Central memory CD8-positive, alpha-beta T cell (primary cell): ENCODE measurements around the gene ANKS1A.

ENCODE experiments used
- ATAC-seq: fragments of 150-1000 bp; cut with Tn5 transposase; replicated peaks from 2 replicates; pipeline ENCODE4 v1.10.0; 2022; ENCODE audit warnings: mild to moderate bottlenecking, moderate FRiP score, moderate number of reproducible peaks; ENCODE audit not compliant: poor library complexity, severe bottlenecking; ENCODE audit errors: extremely low read depth
- DNase-seq, 2 donors: peaks; one replicate each; pipeline ENCODE4 v3.0.0; 2021; ENCODE audit warnings: low spot score in 2 of 2
- H3K27ac Mint-ChIP-seq: one replicate; pipeline ENCODE4 v1.8.0; 2022; ENCODE audit warnings: low read depth, mild to moderate bottlenecking, moderate library complexity, mixed read lengths
- H3K27me3 Mint-ChIP-seq: one replicate; pipeline ENCODE4 v1.8.0; 2022; ENCODE audit warnings: mixed read lengths
- H3K36me3 Mint-ChIP-seq: one replicate; pipeline ENCODE4 v1.8.0; 2022; ENCODE audit warnings: mild to moderate bottlenecking, moderate library complexity, mixed read lengths; ENCODE audit not compliant: insufficient read depth
- H3K4me1 Mint-ChIP-seq: one replicate; pipeline ENCODE4 v1.8.0; 2022; ENCODE audit warnings: mixed read lengths
- H3K4me3 Mint-ChIP-seq: one replicate; pipeline ENCODE4 v1.8.0; 2022; ENCODE audit warnings: mild to moderate bottlenecking, moderate library complexity, mixed read lengths
- H3K9me3 Mint-ChIP-seq: one replicate; pipeline ENCODE4 v1.8.0; 2022; ENCODE audit warnings: mixed read lengths

The ANKS1A gene

DNA sequence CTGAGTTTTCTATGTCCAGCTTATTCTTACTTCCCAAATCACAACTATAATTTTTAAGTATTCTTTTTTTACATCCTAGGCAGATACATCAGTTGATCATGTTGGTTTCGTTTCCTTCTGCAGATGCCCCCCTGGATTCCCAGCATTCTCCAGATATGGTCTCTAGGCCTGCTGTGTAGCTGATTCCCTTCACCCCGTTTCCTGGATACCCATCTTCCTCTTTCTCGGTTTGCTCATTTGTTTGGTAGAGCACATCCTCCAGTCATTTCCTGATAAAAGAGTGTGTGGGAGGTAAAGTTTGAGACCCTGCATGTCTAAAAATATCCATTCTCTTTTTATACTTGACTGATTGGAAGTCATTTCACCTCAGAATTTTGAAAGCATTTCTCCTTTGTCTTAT, 66.4 kb downstream of the ANKS1A start:
- Mint-ChIP-seq H3K36me3 (peaks cover 1% of the 10 kb centered on the region), H3K27ac (no peak overlapping the region), H3K9me3 (no peaks in the 10 kb centered on the region), H3K4me3 (no peak overlapping the region), H3K27me3 (no peaks in the 10 kb centered on the region), H3K4me1 (no peaks in the 10 kb centered on the region)
- ATAC-seq (no peak), DNase-seq (no peak)

DNA sequence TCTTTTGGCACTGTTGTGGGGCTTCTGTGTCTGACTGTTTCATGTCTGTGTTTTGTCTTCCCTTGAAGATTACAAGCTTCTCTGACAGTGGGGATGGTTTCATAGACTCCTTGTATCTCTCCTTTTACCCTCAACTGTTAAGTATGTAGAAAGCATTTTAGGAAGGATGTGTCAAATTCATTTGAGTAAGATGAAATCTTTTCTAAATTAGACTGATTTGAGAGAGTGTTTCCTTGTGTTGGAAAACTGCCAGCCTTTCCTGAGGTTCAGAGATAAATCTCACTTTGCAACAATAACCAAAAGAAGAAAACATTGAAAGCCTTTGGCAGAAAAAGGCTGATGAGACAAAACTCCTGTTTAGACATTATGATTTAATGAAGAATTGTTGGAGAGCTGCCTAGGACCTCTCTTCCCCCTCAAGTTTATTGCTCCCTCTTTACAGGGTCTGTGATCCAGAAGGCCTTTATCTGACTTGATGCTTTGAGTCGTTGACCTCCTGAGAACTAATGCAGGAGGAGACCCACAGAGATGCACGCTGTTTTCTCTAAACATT, 68.3 kb downstream of the ANKS1A start:
- ATAC-seq: no peak
- Mint-ChIP-seq H3K9me3 (no peaks in the 10 kb centered on the region), H3K36me3 (peaks cover 1% of the 10 kb centered on the region), H3K4me1 (no peaks in the 10 kb centered on the region), H3K4me3 (no peak overlapping the region), H3K27ac (no peak overlapping the region), H3K27me3 (no peaks in the 10 kb centered on the region)
- no peak for DNase-seq

DNA sequence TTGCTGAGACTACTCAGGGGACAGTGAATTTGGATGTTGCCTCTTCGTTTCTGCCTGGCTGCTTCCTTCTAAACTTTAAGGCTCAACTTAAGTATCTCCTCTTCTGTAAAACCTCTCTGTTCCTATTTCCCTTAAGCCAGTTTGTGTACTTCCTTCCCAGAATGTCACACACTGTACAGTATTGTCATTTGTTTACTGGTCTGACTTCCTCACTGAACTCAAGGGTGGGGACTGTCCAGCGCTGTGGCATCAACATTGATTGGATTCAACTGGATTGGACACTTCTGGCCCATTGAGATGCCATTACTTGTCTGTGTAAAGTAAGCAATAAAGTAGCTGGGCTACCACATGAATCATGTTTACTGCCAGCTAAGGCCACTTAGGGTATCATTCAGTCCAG, 69.7 kb downstream of the ANKS1A start:
- no peaks in the 10 kb centered on the region for H3K27me3 Mint-ChIP-seq
- peaks cover 1% of the 10 kb centered on the region for H3K36me3 Mint-ChIP-seq
- H3K9me3 Mint-ChIP-seq: no peaks in the 10 kb centered on the region
- no peak overlapping the region for H3K27ac Mint-ChIP-seq
- no peaks in the 10 kb centered on the region for H3K4me1 Mint-ChIP-seq
- no peak overlapping the region for H3K4me3 Mint-ChIP-seq
- no peak for DNase-seq
- ATAC-seq: no peak

DNA sequence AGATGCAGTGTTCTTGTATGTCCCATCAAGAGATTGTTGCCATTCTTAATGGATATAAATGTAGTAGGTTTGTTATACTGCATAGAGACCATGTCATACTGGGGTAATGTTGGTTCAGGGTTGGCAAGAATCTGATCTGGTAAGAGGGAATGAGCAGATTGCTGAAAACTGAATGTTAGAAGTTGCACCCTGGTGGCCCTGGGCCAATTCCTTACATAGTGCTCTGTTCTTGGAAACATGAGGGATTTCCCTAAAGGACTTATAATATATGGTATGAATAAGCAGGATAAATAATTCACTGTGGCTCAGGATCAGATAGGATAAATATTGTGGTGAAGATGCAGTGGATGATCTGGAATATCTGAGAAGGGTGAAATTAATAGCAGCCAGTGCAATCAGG, 70.2 kb downstream of the ANKS1A start:
- DNase-seq (no peak), ATAC-seq (no peak)
- H3K36me3 Mint-ChIP-seq: peaks cover 1% of the 10 kb centered on the region
- no peaks in the 10 kb centered on the region for H3K27me3 Mint-ChIP-seq
- no peaks in the 10 kb centered on the region for H3K9me3 Mint-ChIP-seq
- H3K4me1 Mint-ChIP-seq: no peaks in the 10 kb centered on the region
- H3K27ac Mint-ChIP-seq: no peak overlapping the region
- no peak overlapping the region for H3K4me3 Mint-ChIP-seq

DNA sequence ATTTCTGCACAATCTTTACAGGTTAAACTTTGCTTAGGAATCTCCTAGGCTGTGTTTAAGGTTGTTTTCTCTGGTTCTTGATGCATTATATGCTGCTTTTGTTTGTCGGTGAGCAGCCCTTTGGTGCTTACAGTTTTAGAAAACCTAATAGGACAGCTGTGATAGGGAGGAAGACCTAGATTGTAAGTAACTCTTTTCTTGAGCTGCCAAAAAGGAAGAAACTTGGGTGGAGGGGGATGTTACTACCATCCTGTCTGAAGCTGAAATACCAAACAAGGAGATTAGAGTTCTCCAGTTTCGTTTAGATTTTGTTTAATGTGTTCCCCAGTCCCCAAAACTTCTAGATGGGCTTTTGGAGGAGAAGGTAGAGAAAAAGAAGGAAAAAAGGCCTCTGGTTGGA, 72.0 kb downstream of the ANKS1A start:
- no peaks in the 10 kb centered on the region for H3K9me3 Mint-ChIP-seq
- H3K4me3 Mint-ChIP-seq: no peak overlapping the region
- ATAC-seq (no peak), DNase-seq (no peak)
- H3K36me3 Mint-ChIP-seq: peaks cover 1% of the 10 kb centered on the region
- H3K27me3 Mint-ChIP-seq: no peaks in the 10 kb centered on the region
- H3K4me1 Mint-ChIP-seq: no peaks in the 10 kb centered on the region
- H3K27ac Mint-ChIP-seq: no peak overlapping the region

DNA sequence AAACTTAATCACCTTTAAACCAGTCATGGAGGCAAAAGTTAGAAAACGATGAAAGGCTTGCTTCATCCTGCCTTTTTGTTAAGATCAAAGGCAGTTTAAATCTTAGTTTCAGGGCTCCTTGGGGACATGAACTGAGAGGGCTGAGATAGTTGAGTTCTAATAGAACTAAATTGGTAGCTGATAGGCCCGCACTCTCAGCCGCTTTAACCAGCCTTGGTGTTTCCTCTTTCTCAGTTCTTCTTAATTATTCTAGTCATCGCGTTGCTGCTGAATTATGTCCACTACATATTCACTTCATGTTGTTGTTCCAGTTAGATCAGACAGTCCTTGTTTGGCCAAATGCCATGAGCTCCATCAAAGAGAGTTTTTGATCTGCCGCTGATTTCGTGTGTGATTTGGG, 72.5 kb downstream of the ANKS1A start:
- DNase-seq (no peak), ATAC-seq (no peak)
- no peak overlapping the region for H3K27ac Mint-ChIP-seq
- H3K4me3 Mint-ChIP-seq: no peak overlapping the region
- no peaks in the 10 kb centered on the region for H3K36me3 Mint-ChIP-seq
- no peaks in the 10 kb centered on the region for H3K27me3 Mint-ChIP-seq
- no peaks in the 10 kb centered on the region for H3K9me3 Mint-ChIP-seq
- H3K4me1 Mint-ChIP-seq: no peaks in the 10 kb centered on the region

DNA sequence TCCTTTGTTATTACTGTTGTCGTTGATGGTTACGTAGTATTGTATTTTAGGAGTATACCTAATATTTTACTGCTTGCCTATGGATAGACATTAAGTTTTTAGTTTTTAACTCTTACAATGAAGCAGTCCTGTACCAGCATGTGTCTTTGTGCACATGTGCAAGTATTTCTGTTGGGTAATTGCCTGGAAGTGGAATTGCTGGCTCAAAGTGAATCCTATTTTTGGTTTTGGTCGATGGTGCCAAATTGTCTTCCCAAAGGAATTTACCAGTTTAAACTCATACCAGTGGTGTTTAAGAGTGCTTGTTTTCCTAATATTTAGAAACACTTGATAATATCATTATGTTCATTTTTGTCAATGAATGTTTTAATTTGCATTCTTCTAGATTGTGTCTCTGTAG, 75.5 kb downstream of the ANKS1A start:
- no peaks in the 10 kb centered on the region for H3K36me3 Mint-ChIP-seq

DNA sequence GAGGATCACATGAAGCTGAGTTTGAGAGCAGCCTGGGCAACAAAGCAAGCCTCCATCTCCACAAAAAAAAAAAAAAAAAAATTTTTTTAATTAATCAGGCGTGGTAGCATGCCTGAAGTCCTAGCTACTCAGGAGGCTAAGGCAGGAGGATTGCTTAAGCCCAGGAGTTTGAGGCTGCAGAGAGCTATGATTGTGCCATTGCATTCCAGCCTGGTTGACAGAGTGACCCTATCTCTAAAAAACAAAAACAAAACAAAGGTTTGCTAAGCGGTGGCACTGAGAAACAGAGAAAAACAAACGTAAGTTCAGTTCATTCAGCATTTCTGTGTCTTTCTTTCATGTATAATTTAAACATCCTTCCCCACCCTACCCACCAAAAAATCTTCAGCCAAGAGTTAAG, 78.4 kb downstream of the ANKS1A start:
- H3K27ac Mint-ChIP-seq: no peak overlapping the region
- H3K9me3 Mint-ChIP-seq: no peaks in the 10 kb centered on the region
- peaks cover 11% of the 10 kb centered on the region for H3K36me3 Mint-ChIP-seq
- no peaks in the 10 kb centered on the region for H3K27me3 Mint-ChIP-seq
- H3K4me3 Mint-ChIP-seq: no peak overlapping the region
- H3K4me1 Mint-ChIP-seq: no peaks in the 10 kb centered on the region
- no peak for DNase-seq
- ATAC-seq: no peak

More for the DNA sequence above, 75.5 kb downstream of the ANKS1A start:
- H3K9me3 Mint-ChIP-seq: no peaks in the 10 kb centered on the region
- H3K27ac Mint-ChIP-seq: no peak overlapping the region
- ATAC-seq (no peak), DNase-seq (no peak)
- H3K4me3 Mint-ChIP-seq: no peak overlapping the region
- H3K27me3 Mint-ChIP-seq: no peaks in the 10 kb centered on the region
- no peaks in the 10 kb centered on the region for H3K4me1 Mint-ChIP-seq

DNA sequence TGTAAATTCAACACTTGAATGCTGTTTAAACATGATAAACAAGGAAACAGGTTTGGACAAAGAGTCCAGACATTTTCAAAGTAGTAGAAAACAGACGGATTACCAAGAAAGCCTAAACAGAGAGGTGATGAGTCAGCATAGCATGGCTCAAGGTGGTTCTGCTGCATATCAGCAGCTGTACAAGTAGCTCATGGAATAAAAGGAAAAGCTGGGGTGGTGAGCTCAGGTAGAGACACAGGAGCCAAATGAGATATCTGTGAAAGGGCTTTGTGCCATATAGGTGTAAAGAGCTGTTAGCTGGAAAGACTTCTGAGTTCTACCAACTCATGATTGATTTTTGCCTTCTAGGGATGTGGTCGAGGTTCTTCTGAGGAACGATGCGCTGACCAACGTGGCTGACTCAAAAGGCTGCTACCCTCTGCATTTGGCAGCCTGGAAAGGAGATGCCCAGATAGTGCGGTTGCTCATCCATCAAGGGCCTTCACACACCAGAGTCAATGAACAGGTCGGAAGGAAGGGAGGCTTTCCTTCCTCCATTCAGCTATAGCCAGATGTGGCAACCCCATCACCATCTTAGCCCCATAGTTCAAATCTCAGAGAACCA, 80.7 kb downstream of the ANKS1A start:
- Mint-ChIP-seq H3K9me3 (no peaks in the 10 kb centered on the region), H3K4me3 (no peak overlapping the region)
- no peak for DNase-seq

DNA sequence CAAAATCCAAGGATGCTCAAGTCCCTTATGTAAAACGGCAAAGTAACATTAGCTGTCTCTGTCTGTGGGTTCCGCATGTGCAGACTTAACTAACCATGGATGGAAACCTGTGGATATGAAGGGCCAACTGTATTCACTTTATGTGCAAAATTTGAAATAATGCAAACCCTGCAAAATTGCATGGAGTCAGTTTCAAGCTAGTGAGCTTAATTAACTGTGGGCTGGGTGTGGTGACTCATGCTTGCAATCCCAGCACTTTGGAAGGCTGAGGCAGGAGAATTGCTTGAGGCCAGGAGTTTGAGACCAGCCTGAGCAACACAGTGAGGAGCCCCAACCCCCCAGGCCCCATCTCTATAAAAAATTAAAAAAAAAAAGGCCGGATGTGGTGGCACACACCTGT, 81.4 kb downstream of the ANKS1A start:
- H3K27ac Mint-ChIP-seq: no peak overlapping the region
- no peak overlapping the region for H3K4me3 Mint-ChIP-seq
- H3K9me3 Mint-ChIP-seq: no peaks in the 10 kb centered on the region
- no peaks in the 10 kb centered on the region for H3K27me3 Mint-ChIP-seq
- no peaks in the 10 kb centered on the region for H3K4me1 Mint-ChIP-seq
- no peak for ATAC-seq
- peaks cover 11% of the 10 kb centered on the region for H3K36me3 Mint-ChIP-seq
- DNase-seq: no peak

More for the DNA sequence above, 80.7 kb downstream of the ANKS1A start:
- Mint-ChIP-seq H3K27ac (no peak overlapping the region), H3K27me3 (no peaks in the 10 kb centered on the region), H3K36me3 (peaks cover 11% of the 10 kb centered on the region), H3K4me1 (no peaks in the 10 kb centered on the region)
- ATAC-seq: no peak

DNA sequence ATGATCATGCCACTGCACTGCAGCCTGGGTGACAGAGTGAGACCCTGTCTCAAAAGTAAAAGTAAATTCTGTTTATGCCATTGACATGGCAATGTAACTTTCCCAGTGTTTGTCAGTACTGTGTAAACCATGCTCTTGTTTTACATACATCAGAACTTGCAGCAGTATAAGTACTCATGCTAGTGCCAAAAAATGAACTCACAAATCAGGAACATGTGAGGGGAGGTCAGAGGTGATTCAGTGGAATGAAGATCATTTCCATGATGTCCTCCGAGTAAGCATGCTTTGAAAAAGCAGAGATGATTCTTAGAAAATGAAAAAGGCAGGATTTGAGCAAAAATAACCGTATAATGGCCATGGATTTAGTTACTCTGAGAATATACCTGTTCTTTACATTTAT, 81.9 kb downstream of the ANKS1A start:
- Mint-ChIP-seq H3K27me3 (no peaks in the 10 kb centered on the region), H3K4me1 (no peaks in the 10 kb centered on the region), H3K4me3 (no peak overlapping the region), H3K27ac (no peak overlapping the region), H3K36me3 (peaks cover 11% of the 10 kb centered on the region), H3K9me3 (no peaks in the 10 kb centered on the region)
- ATAC-seq (no peak), DNase-seq (no peak)

DNA sequence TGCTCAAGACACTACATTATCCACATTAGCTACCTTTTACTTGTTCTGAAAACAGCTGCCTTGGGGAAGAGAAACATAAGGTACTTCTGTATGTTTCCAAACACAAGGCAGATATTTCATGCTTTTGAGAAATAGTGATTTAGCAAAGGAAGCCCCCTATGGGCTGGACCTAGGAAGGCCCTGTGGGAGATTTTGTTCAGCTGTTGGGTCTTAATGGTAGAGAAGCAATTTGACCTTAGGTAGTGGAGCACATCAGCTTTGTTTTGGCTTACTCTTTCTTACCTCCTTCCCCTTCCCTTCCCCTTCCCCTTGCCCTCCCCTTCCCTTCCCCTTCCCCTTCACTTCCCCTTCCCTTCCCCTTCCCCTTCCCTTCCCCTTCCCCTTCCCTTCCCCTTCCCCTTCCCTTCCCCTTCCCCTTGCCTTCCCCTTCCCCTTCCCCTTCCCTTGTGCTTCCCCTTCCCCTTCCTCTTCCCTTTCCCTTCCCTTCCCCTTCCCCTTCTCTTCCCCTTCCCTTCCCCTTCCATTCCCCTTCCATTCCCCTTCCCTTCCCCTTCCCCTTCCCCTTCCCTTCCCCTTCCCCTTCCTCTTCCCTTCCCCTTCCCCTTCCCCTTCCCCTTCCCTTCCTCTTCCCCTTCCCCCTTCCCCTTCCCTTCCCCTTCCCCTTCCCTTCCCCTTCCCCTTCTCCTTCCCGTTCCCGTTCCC, 84.6 kb downstream of the ANKS1A start:
- ATAC-seq (no peak), DNase-seq (no peak)
- Mint-ChIP-seq H3K36me3 (peaks cover 15% of the 10 kb centered on the region), H3K4me1 (no peaks in the 10 kb centered on the region), H3K4me3 (no peak overlapping the region), H3K9me3 (no peaks in the 10 kb centered on the region), H3K27ac (no peak overlapping the region), H3K27me3 (no peaks in the 10 kb centered on the region)

DNA sequence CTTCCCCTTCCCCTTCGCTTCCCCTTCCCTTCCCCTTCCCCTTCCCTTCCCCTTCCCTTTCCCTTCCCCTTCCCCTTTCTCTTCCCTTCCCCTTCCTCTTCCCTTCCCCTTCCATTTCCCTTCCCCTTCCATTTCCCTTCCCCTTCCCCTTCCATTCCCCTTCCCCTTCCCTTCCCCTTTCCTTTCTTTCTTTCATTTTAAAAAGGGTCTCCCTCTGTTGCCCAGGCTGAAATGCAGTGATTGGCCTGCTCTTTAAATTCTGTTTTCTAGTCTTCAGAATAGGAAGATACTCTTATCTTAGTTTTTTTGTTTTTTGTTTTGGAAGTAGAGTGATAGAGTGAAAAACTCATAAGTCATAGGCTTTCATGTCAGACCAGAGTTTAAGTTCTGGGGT, 85.2 kb downstream of the ANKS1A start:
- H3K27ac Mint-ChIP-seq: no peak overlapping the region
- no peak overlapping the region for H3K4me3 Mint-ChIP-seq
- peaks cover 17% of the 10 kb centered on the region for H3K36me3 Mint-ChIP-seq
- H3K4me1 Mint-ChIP-seq: no peaks in the 10 kb centered on the region
- no peaks in the 10 kb centered on the region for H3K9me3 Mint-ChIP-seq
- H3K27me3 Mint-ChIP-seq: no peaks in the 10 kb centered on the region
- ATAC-seq: no peak
- no peak for DNase-seq
